Midbrain (tissue), 1 donor: ENCODE results near the gene TPGS1.
"Not testable (repeated sequence)": the region's sequence is repeated elsewhere in the genome, so short reads cannot be mapped to it uniquely, and the experiment has no call there.

ENCODE experiments used
- DNase-seq: peaks from one replicate; lab custom pipeline; 2025; lab: John Stamatoyannopoulos, UW

The TPGS1 gene

GRCh38 chr19:478236-478903 is 28.9 kb upstream of the TPGS1 start:
- no peak for DNase-seq

DNA sequence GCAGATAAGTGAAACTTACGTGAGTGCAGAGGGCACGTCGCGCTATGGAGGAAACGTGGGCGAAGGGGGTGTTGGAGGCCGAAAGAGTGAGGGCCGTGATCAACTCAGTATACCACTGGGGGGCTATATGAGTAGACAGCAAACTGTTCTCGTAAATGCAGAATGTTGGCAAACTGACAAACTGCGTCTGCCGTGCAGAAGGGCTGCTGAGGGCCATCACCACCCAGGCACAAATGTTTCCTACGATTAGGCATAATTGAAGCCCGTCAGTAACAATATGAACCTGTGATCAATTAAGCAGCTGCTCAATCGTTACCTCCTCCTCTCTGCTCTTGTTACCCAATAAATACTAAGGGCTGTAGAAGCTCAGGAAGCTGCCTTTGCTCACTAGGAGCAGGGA is 28.3 kb upstream of the TPGS1 start:
- no peak for DNase-seq

- DNase-seq = peak; percentile 75
Measured at GRCh38 chr19:480016-480855, 27.1 kb upstream of the TPGS1 start.

DNA sequence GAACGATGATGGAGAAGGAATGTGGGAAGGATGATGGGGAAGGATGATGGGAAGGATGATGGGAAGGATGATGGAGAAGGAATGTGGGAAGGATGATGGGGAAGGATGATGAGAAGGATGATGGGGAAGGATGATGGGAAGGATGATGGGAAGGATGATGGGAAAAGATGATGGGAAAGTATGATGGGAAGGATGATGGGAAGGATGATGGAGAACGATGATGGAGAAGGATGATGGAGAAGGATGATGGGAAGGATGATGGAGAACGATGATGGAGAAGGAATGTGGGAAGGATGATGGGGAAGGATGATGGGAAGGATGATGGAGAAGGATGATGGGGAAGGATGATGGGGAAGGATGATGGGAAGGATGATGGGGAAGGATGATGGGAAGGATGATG is 26.2 kb upstream of the TPGS1 start:
- not testable (repeated sequence) for DNase-seq

- DNase-seq = no peak
Measured at GRCh38 chr19:482186-483041, 24.9 kb upstream of the TPGS1 start.

DNA sequence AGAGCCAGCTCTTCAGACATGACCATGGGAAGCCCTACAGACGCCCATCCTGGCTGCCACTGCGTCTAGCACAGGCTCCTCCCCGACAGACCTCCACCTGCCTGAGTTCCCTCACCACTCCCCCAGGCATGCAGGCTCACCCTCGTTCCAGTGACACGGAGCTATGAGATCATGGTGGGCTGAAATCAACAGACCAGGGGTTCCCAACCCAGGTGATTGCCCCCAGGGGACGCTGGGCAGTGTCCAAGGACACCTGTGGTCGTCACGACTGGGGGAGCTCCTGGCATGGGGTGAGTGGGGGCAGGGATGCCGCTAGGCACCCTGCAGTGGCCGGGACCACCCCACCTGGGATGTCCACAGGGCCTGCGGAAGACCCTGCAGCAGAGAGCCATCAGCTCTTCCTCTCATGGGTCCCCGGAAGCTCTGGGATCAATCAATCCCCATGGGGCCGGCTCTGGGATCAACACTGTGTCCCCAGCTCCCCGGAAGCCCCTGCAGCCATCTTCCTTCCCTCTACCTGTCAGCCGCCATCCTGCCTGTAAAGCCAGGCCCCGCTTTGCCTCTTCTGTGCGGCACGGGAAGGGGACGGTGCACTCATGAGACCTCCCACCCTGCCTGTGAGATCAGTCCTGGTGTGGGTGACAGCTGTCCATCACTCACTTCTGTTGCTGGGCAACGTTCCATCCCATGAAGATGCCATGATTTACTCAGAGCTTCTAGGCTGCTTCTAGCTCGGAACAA is 23.8 kb upstream of the TPGS1 start:
- DNase-seq = no peak

DNA sequence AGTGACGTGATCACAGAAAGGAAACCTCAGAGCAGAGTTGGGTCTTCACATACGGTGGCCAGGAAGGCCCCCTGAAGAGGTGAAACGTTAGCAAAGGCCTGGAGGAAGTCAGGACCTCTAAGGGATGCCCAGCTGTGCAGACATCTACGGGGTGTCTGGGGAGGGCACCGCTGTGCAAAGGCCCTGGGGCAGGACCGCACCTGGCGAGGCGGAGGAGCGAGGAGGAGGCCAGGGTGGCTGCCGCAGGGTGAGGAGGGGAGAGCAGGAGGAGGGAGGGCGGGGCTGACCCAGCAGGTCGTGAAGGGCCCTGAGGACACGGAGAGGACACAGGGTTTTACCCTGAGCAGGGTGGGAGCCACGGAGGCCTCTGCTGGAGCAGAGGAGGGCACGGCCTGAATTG is 22.8 kb upstream of the TPGS1 start:
- no peak for DNase-seq

GRCh38 chr19:485077-485476 is 22.2 kb upstream of the TPGS1 start:
- DNase-seq = no peak

- DNase-seq = peak; percentile 92
Measured at GRCh38 chr19:485583-486236, 21.6 kb upstream of the TPGS1 start.

DNA sequence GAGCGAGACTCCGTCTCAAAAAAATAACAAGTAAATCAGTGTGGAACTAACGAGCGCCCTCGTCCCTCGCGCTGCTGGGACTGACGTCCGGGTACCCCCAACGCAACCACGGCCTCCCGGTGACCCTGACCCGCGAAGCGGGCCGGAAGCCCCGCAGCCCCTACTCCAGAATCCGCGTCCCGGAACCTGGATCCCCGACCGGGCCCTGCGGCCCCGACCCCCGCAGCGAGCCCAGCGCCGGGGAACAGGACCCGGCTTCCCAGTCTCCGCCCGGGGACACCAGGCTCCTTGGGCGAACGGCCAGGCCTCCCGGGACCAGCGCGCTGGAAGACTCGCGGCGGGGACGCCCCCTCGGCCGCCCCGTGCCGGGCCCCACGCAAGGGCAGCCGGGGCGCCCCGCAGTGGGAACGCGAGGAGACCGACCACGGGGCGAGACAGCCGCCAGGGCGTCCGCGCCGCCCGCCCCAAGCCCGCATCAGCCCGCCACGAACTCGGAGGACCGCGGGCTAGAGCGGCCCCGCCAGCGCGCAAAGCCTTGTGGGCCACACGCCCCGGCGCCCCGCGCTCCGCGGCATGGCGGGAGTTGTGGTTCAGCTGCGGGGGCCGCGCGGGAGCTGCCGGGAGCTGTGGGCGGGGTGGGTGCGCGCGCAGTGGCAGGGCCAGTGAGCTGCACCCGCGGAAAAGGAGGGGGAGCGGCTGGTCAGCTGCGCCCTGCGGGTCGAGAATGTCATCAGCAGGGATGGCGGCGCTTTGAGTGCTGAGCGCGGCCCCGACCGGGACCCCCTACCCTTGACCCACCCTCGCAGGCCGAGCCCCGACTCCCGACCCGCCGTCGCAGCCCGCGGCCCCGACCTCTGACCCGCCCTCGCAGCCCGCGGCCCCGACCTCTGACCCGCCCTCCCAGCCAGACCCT is 18.5 kb upstream of the TPGS1 start:
- peak; percentile 94 for DNase-seq

- DNase-seq = peak; percentile 45
Measured at GRCh38 chr19:489418-490196, 17.7 kb upstream of the TPGS1 start.

GRCh38 chr19:491146-491741 is 16.1 kb upstream of the TPGS1 start:
- no peak for DNase-seq

DNA sequence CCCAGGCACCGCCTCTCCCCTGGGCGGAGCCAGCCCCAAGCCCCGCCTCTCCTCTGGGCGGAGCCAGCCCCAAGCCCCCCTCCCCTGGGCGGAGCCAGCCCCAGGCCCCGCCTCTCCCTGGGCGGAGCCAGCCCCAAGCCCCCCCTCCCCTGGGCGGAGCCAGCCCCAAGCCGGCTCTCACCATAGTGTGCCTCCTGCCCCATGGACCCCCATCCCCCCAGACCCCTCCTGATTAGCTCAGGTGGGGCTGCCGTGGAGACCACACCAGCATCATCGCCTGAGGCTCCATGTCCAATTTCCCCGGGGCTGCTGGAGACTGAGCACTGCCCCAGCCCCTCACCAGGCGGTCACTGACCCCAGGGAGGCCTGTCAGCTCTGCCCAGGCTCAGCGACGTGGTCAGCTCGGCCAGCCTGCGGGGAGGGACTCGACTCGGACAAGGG is 15.2 kb upstream of the TPGS1 start:
- DNase-seq = no peak

- no peak for DNase-seq
Measured at GRCh38 chr19:493391-494170, 13.7 kb upstream of the TPGS1 start.

DNA sequence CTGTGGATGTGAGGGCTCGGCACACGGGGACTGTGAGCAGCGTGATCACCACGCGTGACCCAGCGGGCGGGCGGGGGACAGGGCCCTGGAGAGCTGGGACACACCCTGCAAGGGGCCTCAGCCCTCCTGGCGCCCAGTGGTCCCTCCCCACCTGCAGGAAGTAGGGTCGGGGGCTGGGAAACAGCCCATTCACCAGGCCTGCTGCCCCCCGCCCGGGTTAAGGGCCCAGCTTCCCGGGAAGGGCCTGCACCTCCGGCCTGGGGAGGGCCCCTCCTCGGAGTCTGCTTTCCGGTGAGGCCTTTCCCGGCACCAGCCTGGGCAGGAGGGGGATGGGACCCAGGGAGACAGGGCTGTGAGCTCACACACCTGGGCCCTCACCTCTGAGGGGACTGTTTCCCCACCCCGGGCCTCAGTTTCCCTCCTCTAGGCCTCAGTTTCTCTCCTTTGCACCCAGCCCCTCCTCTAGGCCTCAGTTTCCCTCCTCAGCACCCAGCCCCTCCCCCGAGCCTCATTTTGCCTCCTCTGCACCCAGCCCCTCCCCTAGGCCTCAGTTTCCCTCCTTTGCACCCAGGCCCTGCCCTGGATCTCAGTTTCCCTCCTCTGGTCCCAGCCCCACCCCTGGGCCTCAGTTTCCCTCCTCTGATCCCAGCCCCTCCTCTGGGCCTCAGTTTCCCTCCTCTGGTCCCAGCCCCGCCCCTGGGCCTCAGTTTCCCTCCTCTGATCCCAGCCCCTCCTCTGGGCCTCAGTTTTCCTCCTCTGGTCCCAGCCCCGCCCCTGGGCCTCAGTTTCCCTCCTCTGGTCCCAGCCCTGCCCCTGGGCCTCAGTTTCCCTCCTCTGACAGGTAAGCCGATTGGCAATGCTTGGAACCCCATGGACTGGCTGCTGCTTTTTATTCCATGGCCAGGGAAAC is 12.9 kb upstream of the TPGS1 start:
- no peak for DNase-seq

- no peak for DNase-seq
Measured at GRCh38 chr19:495081-495401, 12.3 kb upstream of the TPGS1 start.

GRCh38 chr19:495402-496111 is 11.7 kb upstream of the TPGS1 start:
- no peak for DNase-seq
